Ectodermal cell (in vitro differentiated cells): ENCODE results near the gene A2M.

Experiments
- H3K27ac ChIP-seq: 2 replicates; pipeline ENCODE4 v1.7.0; 2013; ENCODE audit warnings: mild to moderate bottlenecking, low read depth, low read length; ENCODE audit not compliant: insufficient read depth, poor library complexity, severe bottlenecking
- H3K27me3 ChIP-seq: 2 replicates; pipeline ENCODE4 v1.7.0; 2013; ENCODE audit warnings: mild to moderate bottlenecking, low read length; ENCODE audit not compliant: insufficient read depth, control insufficient read depth, poor library complexity, severe bottlenecking
- H3K36me3 ChIP-seq: one replicate; pipeline ENCODE4 v1.7.0; 2013; ENCODE audit warnings: low read length; ENCODE audit not compliant: control insufficient read depth, insufficient read depth
- H3K4me1 ChIP-seq: one replicate; pipeline ENCODE4 v1.7.0; 2013; ENCODE audit warnings: low read length; ENCODE audit not compliant: control insufficient read depth, insufficient read depth
- H3K4me3 ChIP-seq: 2 replicates; pipeline ENCODE4 v1.7.0; 2013; ENCODE audit warnings: low read depth, low read length, control low read depth; ENCODE audit not compliant: insufficient read depth
- H3K9me3 ChIP-seq: 2 replicates; pipeline ENCODE4 v1.7.0; 2013; ENCODE audit warnings: mild to moderate bottlenecking, low read length, moderate library complexity; ENCODE audit not compliant: control insufficient read depth
- WGBS, 2 experiments: methylation state at CpG; one replicate each; pipeline ENCODE4 v1.1.7; 2013; ENCODE audit warnings: missing lambda C conversion rate in 2 of 2; 5-methylcytosine and 5-hydroxymethylcytosine counted together

The A2M gene

GRCh38 chr12:9072481-9073038, 43.2 kb downstream of the A2M start:
- Histone ChIP-seq H3K27me3 (no peaks in the 10 kb centered on the region), H3K27ac (no peak overlapping the region), H3K9me3 (no peaks in the 10 kb centered on the region), H3K4me1 (no peaks in the 10 kb centered on the region), H3K4me3 (no peak overlapping the region), H3K36me3 (no peaks in the 10 kb centered on the region)
- WGBS, 2 experiments, result 88 to 93% methylated on average over 2 of the region's 2 CpGs

GRCh38 chr12:9071969-9072368, 43.8 kb downstream of the A2M start:
- Histone ChIP-seq H3K27me3 (no peaks in the 10 kb centered on the region), H3K27ac (no peak overlapping the region), H3K4me1 (no peaks in the 10 kb centered on the region), H3K9me3 (no peaks in the 10 kb centered on the region), H3K4me3 (no peak overlapping the region), H3K36me3 (no peaks in the 10 kb centered on the region)
- WGBS, 2 experiments, result 92 to 93% methylated on average over 1 of the region's 1 CpG

GRCh38 chr12:9071518-9071917, 44.2 kb downstream of the A2M start:
- no peaks in the 10 kb centered on the region for H3K27me3 ChIP-seq
- no peaks in the 10 kb centered on the region for H3K9me3 ChIP-seq
- H3K36me3 ChIP-seq, result no peaks in the 10 kb centered on the region
- H3K27ac ChIP-seq, result no peak overlapping the region
- no peak overlapping the region for H3K4me3 ChIP-seq
- no peaks in the 10 kb centered on the region for H3K4me1 ChIP-seq

DNA sequence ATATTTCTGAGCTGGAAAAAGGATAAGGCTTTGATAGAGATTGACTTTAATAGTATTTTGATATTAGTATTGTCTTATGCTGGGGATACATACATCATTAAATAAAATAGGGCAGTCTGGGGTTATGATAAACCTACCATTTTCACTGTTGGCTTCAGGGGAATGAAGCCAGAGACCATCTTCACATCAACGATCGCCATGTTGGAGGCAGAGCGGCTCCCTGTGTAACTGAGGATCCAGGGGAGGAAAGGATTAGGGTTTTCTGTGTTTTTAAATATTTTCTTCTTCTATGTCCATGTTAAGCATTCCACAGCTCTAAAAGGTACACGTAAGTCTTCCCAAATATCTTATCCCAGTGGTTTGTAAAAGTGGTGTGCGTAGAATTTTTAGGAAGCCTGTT, 45.4 kb downstream of the A2M start:
- H3K27me3 ChIP-seq, result no peaks in the 10 kb centered on the region
- no peaks in the 10 kb centered on the region for H3K36me3 ChIP-seq
- no peak overlapping the region for H3K27ac ChIP-seq
- 91 to 100% methylated on average over 4 to 5 of the region's 5 CpGs for WGBS, 2 experiments
- H3K9me3 ChIP-seq, result no peaks in the 10 kb centered on the region
- no peak overlapping the region for H3K4me3 ChIP-seq
- no peaks in the 10 kb centered on the region for H3K4me1 ChIP-seq

DNA sequence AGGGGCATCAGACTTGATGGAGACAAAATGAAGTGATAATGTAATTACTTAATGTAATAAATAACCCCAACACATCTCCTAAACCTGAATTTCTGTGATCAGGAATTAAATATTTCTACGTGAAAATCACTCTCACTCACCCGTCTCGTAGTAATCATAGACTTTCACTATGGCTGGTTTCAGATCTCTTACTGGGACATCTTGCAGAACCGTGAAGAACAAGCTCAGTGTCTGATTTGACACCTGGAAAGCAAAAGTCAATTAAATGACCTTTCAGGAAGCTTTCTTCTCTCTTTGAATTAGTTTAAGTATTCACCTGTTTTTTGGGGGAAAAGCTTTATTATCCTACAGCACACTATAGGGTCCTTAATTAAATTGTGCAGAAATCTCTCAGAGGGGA, 47.1 kb downstream of the A2M start:
- H3K4me3 ChIP-seq, result no peak overlapping the region
- no peak overlapping the region for H3K27ac ChIP-seq
- H3K27me3 ChIP-seq, result no peaks in the 10 kb centered on the region
- H3K4me1 ChIP-seq, result no peaks in the 10 kb centered on the region
- no peaks in the 10 kb centered on the region for H3K9me3 ChIP-seq
- H3K36me3 ChIP-seq, result no peaks in the 10 kb centered on the region
- 89 to 93% methylated on average over 4 of the region's 4 CpGs for WGBS, 2 experiments

- Histone ChIP-seq H3K4me1 (no peaks in the 10 kb centered on the region), H3K9me3 (no peaks in the 10 kb centered on the region), H3K27me3 (no peaks in the 10 kb centered on the region), H3K4me3 (no peak overlapping the region), H3K27ac (no peak overlapping the region), H3K36me3 (no peaks in the 10 kb centered on the region)
- WGBS, 2 experiments, result 95% methylated on average over 1 of the region's 1 CpG
These were observed 47.6 kb downstream of the A2M start for GRCh38 chr12:9068086-9068485.

GRCh38 chr12:9066755-9067423, 48.8 kb downstream of the A2M start:
- no peak overlapping the region for H3K4me3 ChIP-seq
- no peaks in the 10 kb centered on the region for H3K36me3 ChIP-seq
- no peaks in the 10 kb centered on the region for H3K9me3 ChIP-seq
- WGBS, 2 experiments, result 96 to 97% methylated on average over 2 of the region's 3 CpGs
- H3K27ac ChIP-seq, result no peak overlapping the region
- no peaks in the 10 kb centered on the region for H3K4me1 ChIP-seq
- H3K27me3 ChIP-seq, result no peaks in the 10 kb centered on the region

DNA sequence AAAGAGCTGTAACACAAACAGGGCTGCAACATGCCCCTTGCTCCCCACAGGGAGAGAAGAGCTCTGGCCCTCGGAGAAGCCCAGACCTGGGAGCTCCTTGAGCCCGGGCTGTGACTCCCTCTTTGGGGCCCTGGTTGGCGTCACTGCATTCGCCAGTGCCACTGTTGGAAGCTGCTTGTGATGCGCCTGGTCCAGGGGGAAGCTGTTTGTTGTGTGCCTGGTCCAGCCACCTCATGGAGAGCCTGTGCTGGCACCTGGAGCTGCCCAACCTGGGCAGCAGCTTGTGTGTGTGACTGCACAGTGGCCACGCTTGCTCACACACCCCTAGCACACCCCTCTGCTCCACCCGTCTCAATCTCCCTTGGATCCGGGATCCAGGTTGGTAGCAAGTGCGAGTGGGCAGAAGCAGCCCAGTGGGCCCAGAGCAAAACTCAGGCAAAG, 49.5 kb downstream of the A2M start:
- Histone ChIP-seq H3K27me3 (no peaks in the 10 kb centered on the region), H3K36me3 (no peaks in the 10 kb centered on the region), H3K4me1 (no peaks in the 10 kb centered on the region), H3K9me3 (no peaks in the 10 kb centered on the region), H3K4me3 (no peak overlapping the region), H3K27ac (no peak overlapping the region)
- WGBS, 2 experiments, result 96 to 98% methylated on average over 9 of the region's 9 CpGs

GRCh38 chr12:9065607-9065856, 50.2 kb downstream of the A2M start:
- Histone ChIP-seq H3K4me3 (peak overlapping the region; percentile 67), H3K27ac (no peak overlapping the region), H3K36me3 (no peaks in the 10 kb centered on the region), H3K27me3 (no peaks in the 10 kb centered on the region), H3K9me3 (no peaks in the 10 kb centered on the region), H3K4me1 (no peaks in the 10 kb centered on the region)
- 92 to 94% methylated on average over 1 of the region's 1 CpG for WGBS, 2 experiments

GRCh38 chr12:9064815-9065606, 50.7 kb downstream of the A2M start:
- no peaks in the 10 kb centered on the region for H3K9me3 ChIP-seq
- H3K27ac ChIP-seq, result peak overlapping the region; percentile 53
- H3K27me3 ChIP-seq, result no peaks in the 10 kb centered on the region
- no peaks in the 10 kb centered on the region for H3K36me3 ChIP-seq
- 25 to 27% methylated on average over 43 to 45 of the region's 45 CpGs for WGBS, 2 experiments
- no peaks in the 10 kb centered on the region for H3K4me1 ChIP-seq
- H3K4me3 ChIP-seq, result peak overlapping the region; percentile 67
